ENCODE data around the gene RPS4Y1.
"Not testable (repeated sequence)": the region's sequence is repeated elsewhere in the genome, so short reads cannot be mapped to it uniquely, and the experiment has no call there.

RPS4Y1 gene

DNA sequence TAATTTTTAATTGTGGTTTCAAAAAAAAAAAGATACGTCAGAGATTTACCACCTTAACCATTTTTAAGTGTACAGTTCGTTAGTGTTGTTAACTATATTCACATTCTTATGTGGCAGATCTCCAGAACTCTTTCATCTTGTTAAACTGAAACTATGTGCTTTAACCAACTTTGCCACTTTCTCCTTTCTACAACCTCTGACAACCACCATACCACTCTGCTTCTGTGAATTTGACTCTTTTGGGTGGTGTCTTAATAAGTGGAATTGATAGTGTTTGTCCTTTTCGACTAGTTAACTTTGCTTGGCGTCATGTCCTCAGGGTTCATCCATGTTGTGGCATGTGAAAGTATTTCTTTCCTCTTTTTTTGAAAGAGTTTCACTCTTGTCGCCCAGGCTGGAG, 15.7 kb downstream of the RPS4Y1 start:
- TF ChIP-seq, protein P1, sequence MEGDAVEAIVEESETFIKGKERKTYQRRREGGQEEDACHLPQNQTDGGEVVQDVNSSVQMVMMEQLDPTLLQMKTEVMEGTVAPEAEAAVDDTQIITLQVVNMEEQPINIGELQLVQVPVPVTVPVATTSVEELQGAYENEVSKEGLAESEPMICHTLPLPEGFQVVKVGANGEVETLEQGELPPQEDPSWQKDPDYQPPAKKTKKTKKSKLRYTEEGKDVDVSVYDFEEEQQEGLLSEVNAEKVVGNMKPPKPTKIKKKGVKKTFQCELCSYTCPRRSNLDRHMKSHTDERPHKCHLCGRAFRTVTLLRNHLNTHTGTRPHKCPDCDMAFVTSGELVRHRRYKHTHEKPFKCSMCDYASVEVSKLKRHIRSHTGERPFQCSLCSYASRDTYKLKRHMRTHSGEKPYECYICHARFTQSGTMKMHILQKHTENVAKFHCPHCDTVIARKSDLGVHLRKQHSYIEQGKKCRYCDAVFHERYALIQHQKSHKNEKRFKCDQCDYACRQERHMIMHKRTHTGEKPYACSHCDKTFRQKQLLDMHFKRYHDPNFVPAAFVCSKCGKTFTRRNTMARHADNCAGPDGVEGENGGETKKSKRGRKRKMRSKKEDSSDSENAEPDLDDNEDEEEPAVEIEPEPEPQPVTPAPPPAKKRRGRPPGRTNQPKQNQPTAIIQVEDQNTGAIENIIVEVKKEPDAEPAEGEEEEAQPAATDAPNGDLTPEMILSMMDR (IDR thresholded peaks at IDR 0.05; ENCODE audit: low read depth, low read length, missing control alignments): no peak

DNA sequence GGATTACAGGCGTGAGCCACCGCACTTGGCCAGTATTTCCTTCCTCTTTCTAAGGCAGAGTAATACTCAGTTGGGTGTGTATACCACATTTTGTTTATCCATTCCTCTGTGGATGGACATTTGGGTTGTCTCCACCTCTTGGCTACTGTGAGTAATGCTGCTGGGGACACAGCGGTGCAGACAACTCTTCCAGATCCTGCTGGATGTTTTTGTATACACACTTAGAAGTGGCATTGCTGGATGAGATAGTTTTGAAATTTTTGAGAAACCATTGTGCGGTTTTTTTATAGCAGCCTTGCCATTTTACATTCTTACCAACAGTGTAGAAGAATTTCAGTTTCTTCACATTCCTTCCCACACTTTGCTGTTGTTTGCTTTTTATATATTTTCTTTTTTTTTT, 16.3 kb downstream of the RPS4Y1 start:
- no peak overlapping the region for H3K4me3 ChIP-seq (replicated peaks; ENCODE audit: low read depth, low read length)
- TF ChIP-seq, protein P1 (IDR thresholded peaks at IDR 0.05; ENCODE audit: low read depth, low read length, missing control alignments): peak; percentile 31
- DNase-seq (ENCODE audit: extremely low read depth, low read depth): no peak

More for the DNA sequence above, 15.7 kb downstream of the RPS4Y1 start:
- no peak overlapping the region for H3K4me3 ChIP-seq (replicated peaks; ENCODE audit: low read depth, low read length)
- DNase-seq (ENCODE audit: extremely low read depth, low read depth): no peak

GRCh38 chrY:2859782-2860181, 18.4 kb downstream of the RPS4Y1 start:
- TF ChIP-seq, protein P1 (IDR thresholded peaks at IDR 0.05; ENCODE audit: low read depth, low read length, missing control alignments): no peak
- H3K4me3 ChIP-seq (replicated peaks; ENCODE audit: low read depth, low read length): no peak overlapping the region
- no peak for DNase-seq (ENCODE audit: extremely low read depth, low read depth)

GRCh38 chrY:2860511-2860910, 19.1 kb downstream of the RPS4Y1 start:
- DNase-seq (ENCODE audit: extremely low read depth, low read depth): no peak
- TF ChIP-seq, protein P1 (IDR thresholded peaks at IDR 0.05; ENCODE audit: low read depth, low read length, missing control alignments): no peak
- no peak overlapping the region for H3K4me3 ChIP-seq (replicated peaks; ENCODE audit: low read depth, low read length)

DNA sequence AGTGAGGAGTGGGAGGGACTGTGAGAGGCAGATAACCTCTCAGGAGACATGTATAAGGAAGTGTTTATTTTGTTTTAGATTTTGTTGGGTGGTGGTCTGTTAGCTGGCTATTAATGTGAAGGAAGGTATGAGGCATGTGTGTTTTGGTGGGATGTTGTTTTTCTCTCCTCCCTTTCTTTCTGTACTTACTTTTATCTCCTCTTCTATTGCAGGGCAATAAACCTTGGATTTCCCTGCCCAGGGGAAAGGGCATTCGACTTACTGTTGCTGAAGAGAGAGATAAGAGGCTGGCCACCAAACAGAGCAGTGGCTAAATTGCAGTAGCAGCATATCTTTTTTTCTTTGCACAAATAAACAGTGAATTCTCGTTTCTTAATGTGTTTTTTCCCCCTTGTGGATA, 25.2 kb downstream of the RPS4Y1 start:
- TF ChIP-seq, protein P1 (IDR thresholded peaks at IDR 0.05; ENCODE audit: low read depth, low read length, missing control alignments): no peak
- H3K4me3 ChIP-seq (replicated peaks; ENCODE audit: low read depth, low read length): no peak overlapping the region
- DNase-seq (ENCODE audit: extremely low read depth, low read depth): no peak

GRCh38 chrY:2867469-2867868, 26.1 kb downstream of the RPS4Y1 start:
- TF ChIP-seq, protein P1 (IDR thresholded peaks at IDR 0.05; ENCODE audit: low read depth, low read length, missing control alignments): no peak
- DNase-seq (ENCODE audit: extremely low read depth, low read depth): no peak

GRCh38 chrY:2868035-2868607, 26.7 kb downstream of the RPS4Y1 start:
- DNase-seq (ENCODE audit: extremely low read depth, low read depth): no peak
- no peak overlapping the region for H3K4me3 ChIP-seq (replicated peaks; ENCODE audit: low read depth, low read length)
- TF ChIP-seq, protein P1 (IDR thresholded peaks at IDR 0.05; ENCODE audit: low read depth, low read length, missing control alignments): no peak

More at GRCh38 chrY:2867469-2867868, 26.1 kb downstream of the RPS4Y1 start:
- no peak overlapping the region for H3K4me3 ChIP-seq (replicated peaks; ENCODE audit: low read depth, low read length)

- not testable (repeated sequence) for H3K4me3 ChIP-seq (replicated peaks; ENCODE audit: low read depth, low read length); DNase-seq (ENCODE audit: extremely low read depth, low read depth)
Observed at GRCh38 chrY:2872234-2872633, 30.8 kb downstream of the RPS4Y1 start.

All from HFF-Myc (cell line).